ENCODE data around the gene DDX23.
"Not testable (repeated sequence)": the region's sequence is repeated elsewhere in the genome, so short reads cannot be mapped to it uniquely, and the experiment has no call there.

DDX23 gene

GRCh38 chr12:48851883-48852733 lies at the start of gene DDX23:
Gene DDX23 (minus strand): TSS chr12:48852163. CDS start chr12:48845782, 6,381 bp downstream.
- peak; percentile 99 for DNase-seq

DNA sequence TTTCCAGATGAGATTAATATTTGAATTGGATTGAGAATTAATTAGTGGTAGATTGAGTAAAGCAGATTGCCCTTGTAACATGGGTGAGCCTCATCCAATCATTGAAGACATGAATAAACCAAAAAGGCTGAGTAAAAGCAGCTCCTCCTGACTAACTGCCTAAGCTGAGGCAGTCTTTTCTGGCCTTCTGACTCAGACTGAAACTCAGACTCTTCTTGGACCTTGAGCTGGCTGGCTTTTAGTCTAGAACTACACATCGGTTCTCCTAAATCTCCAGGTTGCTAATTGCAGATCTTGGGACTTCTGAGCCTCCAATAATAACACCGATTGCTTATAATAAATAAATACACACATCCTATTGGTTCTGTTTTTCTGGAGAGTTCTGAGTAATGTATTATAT lies 49.3 kb upstream of the DDX23 start:
- no peak for DNase-seq

DNA sequence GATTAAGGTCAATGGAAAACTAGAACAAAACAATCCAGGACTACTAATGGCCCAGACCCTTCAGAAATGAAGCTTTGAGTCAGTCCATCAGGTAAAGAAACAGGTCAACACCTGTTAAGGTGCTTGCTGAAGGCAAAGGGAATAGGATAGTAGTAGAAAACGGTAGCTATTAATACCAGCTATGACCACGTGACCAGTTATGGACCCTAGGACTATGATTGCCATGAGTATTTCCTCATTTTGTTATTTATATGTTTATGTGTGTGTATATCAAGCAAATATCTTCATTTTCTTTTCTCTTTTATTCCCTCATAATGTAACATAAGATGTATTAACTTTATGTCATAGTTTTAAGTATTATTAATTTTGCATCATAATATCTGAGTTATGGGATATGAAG lies 47.7 kb upstream of the DDX23 start:
- no peak for DNase-seq

GRCh38 chr12:48894271-48894670 lies 42.3 kb upstream of the DDX23 start:
- no peak for DNase-seq

DNA sequence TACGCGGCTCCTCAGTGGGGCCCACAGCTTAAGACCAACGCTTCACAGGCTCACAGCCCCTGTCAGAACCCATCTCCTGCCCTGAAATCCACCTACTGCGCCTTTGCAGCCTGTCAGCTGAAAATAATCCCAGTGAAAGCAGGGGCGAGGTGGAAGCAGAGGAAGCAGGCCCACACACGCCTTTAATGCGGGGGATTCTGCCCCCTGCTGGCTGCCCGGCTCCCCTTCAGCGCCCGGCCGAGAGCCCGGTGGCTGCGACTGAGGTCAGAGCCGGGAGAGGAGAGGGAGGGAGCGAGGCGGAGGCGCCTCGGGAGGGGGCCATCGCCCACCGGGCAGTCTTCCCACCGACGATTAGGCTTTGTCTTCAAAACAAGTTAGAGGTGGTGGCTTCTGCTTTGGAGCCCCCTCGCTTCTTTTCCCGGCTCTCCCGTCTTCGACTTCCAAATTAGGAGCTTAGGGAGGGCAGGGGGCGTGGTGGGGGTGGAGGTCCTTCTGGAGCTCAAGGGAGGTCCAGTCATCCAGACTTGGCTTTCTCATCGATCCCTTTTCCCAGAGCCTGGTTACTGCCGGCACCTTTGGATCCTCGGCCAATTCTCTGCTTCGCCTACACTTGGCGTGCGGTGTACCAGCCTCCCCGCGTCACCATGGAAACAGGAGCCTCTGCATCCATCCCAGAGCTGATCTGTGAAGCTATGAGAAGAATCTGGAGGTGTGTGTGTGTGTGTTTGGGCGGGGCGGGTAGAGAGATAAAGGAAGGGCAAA lies 38.9 kb upstream of the DDX23 start:
- DNase-seq, result peak; percentile 76

DNA sequence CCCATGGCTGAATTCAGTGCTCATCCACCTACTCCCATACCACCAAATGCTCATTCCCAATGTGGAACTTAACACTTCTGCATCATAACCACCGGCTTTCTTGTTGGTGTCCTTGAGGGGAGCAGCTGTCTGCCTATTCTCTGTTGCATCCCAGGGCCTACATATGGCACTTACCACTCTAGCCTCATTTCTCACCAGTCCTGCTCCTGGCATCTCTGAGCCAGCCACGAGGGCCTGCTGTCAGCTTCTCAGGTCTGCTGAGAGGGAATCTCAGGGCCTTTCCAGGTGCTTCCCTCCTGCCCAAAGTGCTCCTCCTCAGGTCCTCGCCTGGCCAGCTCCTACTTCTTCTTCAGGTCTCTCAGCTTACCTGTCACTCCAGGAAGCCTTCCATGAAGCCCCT lies 37.7 kb upstream of the DDX23 start:
- no peak for DNase-seq

- DNase-seq, result peak; percentile 51
Measured at GRCh38 chr12:48883305-48884161, 31.6 kb upstream of the DDX23 start.

DNA sequence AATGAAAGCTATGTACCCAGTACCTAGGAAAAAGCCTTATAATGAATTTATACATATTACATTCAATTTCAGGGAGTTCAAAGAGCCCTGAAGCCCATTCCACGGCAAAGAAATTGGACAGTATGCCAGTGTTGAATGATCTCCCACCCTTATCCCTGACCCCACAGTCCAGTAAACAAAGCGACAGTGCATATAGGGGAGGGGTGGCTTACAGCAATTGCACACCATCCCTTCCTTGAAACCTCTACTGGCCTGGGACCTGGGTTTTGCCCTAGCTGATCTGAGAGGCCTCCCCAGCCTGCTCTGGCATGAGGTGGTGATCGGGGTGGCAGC lies 31.0 kb upstream of the DDX23 start:
- no peak for DNase-seq

- no peak for DNase-seq
Measured at GRCh38 chr12:48882315-48882687, 30.3 kb upstream of the DDX23 start.

- no peak for DNase-seq
Measured at GRCh38 chr12:48881686-48882314, 29.8 kb upstream of the DDX23 start.

- no peak for DNase-seq
Measured at GRCh38 chr12:48880647-48881046, 28.7 kb upstream of the DDX23 start.

DNA sequence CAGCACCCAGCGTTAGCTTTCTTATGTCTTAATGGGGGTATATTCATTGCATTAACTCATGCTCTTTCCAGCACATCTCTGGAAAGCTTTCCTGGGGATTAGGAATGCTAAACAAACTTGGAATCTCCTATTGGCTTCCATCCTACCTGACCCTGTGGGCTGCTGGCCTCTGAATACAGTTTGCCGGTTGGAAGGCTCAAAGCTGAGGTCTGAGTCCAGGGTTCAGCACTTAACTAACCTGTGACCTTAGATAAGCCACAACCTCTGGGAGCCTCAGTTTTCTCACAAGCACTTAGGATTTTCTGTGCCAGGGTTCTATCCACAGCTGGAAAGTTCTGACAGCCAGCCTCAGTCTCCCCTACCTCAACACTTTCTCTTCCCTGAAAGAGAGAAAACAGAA lies 26.6 kb upstream of the DDX23 start:
- no peak for DNase-seq

DNA sequence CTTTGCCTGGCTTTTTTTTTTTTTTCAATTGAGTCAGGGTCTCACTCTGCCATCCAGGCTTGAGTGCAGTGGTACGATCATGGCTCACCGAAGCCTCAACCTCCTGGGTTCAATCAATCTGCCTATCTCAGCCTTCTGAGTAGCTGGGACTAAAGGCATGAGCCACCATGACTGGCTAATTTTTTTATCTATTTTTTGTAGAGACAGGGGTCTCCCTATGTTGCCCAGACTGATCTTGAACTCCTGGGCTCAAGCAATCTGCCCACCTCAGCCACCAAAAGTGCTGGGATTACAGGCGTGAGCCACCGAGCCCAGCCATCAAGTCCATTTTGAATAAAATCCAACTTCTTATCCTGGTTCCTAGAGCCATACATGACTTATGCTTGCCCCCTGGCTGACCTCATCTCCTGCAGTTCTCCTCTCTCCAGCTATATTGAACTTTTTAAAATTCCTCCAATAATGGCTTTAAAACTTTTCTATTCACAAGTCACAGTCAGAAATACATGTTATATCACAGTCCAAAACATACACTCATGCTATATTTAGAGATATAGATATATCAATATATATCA lies 24.1 kb upstream of the DDX23 start:
- DNase-seq, result no peak

GRCh38 chr12:48873534-48873933 lies 21.6 kb upstream of the DDX23 start:
- DNase-seq, result not testable (repeated sequence)

DNA sequence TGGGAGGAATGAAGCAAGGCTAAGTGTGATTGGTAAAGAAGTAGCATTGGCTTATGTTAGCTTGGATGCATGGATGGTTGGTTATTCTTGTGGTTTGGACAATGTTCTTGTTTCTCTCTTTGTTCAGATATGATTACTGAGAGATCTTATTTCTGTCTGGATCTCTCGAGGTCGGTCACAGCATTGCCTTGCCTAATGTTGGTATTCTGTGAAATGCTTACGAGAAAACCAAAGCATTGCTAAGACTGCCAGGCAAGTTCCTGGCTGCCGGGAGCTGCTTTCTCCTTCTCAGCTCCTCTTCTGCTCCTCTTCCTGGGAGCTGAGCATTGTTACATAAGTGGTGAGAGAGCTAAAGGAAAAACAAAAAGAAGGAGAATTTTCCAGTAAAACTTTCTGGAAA lies 21.1 kb upstream of the DDX23 start:
- DNase-seq, result no peak

DNA sequence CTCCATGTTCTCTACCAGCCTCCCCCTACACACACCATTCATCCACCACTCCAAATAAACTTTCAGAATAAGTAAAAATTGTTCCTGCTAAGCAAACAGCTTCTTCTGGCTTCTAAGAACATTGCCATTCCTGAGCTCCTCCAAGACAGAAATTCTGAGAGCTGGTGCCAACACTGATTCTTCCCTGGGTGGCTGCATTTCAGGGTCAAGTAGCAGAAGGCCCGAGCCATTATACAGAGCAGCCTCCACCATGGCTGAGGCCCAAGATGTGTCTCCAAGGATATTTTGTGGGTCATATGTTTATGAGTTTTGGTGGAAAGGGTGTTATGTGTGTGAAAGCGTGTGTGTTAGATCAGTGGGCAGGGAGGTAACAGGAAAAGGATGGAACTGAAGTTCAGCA lies 17.2 kb upstream of the DDX23 start:
- no peak for DNase-seq

- DNase-seq, result no peak
Measured at GRCh38 chr12:48868451-48868850, 16.5 kb upstream of the DDX23 start.

DNA sequence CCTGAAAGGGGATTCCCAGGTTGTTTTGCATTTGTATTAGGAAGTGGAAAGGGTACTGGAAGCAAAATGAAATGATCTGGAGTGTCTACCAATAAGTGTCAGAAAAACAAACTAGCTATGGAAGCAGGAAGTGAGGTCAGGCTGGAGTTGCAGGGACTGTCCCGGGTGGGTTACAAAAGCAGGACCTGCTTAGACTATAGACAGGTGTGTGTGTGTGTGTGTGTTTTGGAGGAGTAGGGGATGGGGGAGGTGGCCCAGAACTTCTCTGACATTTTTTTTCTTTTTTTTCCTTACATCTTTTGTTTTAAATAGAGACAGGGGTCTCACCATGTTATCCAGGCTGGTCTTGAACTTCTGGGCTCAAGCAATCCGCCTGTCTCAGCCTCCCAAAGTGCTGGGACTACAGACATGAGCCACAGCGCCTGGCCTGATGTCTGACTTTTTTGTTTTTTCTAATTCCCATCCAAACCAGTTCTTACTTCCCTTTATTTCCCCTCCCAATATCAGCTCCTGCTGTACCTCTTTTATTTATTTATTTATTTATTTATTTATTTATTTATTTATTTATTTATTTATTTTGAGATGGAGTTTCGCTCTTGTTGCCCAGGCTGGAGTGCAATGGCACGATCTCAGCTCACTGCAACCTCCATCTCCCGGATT lies 14.2 kb upstream of the DDX23 start:
- DNase-seq, result no peak

- DNase-seq, result peak; percentile 95
Measured at GRCh38 chr12:48865281-48866051, 13.5 kb upstream of the DDX23 start, which contains the start of gene RND1. Gene RND1 (minus strand): TSS chr12:48865870. CDS start chr12:48865767, 103 bp downstream.

DNA sequence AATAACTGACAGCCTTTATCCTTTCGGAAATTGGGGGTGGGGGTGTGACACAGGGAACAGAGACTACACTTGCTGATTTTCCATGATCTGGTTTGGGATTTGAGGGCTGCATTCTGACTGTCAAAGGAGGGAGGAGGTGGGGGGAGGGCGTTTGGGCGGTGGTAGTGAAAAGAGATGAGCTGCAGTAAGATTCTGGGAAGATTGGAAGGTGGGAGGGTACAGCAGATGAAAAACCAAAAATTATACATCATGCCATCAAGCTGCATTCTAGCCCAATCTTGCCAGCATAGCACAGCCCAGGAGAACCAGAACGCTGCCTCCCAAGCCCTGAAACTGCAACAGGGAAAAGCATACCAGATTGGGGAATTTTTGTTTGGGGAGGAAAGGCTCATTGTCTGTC lies 11.3 kb upstream of the DDX23 start:
- DNase-seq, result no peak

GRCh38 chr12:48862760-48863159 lies 10.8 kb upstream of the DDX23 start:
- DNase-seq, result no peak

All from NCI-H146 (cell line).